HL-60/S4 treated with phorbol 12-myristate 13-acetate at 8.2 ng/mL for 4 days and 3 days (cell line): Measurements from ENCODE around the gene NADK.
"Not testable (repeated sequence)": the region's sequence is repeated elsewhere in the genome, so short reads cannot be mapped to it uniquely, and the experiment has no call there.

Experiments
- in situ Hi-C: fragments of 300-500 bp; cut with MboI; formaldehyde crosslinking; loops from 2 replicates; pipeline ENCODE4 v1.15.0; 2022; ENCODE audit warnings: low sequenced_read_pairs

The NADK gene

DNA sequence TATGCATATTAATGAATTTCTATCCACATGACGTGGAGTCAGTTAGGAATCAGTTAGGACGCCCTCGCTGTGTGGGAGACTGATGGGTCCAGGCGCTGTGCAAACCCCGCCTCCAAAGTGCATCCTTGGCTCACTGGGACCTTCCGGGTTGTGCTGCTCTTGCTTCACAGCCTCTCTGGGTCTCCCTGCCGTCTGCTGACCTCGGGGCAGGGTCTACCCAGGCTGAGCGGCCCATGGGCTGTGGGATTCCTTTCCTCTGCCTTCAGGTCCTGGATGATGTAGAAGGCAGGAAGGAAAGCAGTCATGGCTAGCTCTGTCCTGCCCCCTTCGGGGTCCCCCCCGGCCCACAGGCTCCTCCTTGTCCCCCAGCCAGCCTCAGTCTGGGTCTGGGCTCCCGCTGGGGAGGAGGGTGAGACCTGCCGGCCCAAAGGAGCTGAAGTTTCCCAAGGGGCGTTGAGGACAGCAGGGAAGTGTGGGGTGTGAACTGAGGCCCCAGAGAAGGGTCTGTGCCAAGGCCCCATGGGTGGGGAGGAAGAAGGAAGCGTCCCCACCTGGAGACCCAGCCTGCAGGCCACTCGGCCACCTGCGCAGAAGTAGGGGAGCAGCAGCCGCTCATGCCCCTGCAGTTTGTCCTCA lies 29.5 kb downstream of the NADK start:
- in situ Hi-C loops, result no loop called here

DNA sequence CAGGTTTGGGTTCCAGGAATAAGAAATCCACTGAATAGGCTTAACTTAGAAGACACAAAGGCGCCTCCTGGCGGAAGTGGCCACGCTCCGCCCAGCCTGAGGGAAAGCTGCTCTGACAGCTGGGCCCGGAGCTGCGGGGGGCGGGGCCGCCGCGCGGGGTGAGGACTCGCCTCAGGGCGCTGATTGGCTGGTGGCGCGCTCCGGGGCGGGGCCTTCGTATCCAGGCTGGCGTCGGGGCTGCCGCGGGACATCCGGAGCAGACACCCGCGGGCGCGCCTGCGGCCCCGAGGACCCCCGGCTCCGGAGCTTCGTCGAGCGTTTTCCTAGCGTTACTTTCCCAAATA lies 31.7 kb downstream of the NADK start:
- in situ Hi-C loops, result not testable (repeated sequence)

DNA sequence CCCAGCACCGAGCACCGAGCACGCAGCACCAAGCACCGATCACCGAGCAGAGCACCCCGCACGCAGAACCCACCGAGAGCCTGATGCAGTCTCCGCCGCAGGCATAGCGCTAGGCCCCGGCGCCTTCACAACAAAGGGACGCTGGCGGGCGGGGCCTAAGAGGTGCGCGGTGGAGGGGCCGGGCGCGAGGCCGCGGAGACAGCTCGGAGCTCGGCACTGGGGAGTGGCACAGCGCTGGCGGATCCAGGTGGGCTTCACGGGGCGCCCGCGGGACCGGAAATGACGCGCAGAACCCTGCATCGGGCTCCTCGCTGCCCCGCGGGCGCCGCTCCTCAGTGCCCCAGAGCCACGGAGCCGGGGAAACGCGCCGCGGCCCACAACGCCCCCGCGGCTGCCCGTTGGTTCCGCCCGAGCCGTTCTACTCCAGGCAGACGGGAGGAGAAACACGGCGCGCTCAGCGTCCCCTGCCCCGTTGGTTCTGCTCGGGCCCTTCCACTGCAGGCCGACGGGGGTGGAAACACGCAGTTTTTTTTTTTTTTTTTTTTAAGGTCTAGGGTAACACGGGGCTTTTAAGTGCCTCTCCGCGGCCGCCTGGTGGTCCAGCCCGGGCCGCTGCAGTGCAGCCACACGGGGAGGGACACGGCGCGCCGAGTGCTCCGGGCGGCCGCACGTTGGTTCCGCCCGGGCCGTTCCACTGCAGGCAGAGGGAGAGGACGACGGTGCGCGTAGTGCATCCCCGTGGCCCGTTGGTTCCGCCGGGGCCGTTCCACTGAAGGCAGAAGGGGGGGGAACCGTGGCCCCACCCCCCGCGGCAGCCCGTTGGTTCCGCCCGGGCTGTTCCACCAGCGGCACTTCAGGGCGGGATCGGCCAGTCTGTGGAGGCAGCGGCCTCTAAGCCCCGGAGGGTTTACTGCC lies 32.4 kb downstream of the NADK start:
- in situ Hi-C loops, result not testable (repeated sequence)

DNA sequence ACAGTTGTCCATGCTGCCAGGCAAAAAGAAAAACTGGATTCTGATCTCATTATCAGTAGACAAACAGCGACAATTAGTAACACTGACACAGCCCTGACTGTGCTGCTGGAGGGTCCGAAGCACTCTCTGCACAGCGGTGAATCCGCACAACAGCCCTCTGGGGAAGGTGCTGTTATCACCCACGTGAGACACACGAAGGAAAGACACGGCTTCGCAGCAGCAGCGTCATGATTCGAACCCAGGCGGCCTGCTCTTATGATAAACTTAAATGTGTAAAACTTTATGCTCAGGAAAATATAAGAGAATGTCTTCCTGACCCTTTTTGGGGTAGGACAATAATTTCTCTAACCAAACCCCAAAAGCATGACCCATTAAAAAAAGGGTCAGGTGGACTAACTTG lies 35.7 kb downstream of the NADK start:
- in situ Hi-C loops, result not testable (repeated sequence)

DNA sequence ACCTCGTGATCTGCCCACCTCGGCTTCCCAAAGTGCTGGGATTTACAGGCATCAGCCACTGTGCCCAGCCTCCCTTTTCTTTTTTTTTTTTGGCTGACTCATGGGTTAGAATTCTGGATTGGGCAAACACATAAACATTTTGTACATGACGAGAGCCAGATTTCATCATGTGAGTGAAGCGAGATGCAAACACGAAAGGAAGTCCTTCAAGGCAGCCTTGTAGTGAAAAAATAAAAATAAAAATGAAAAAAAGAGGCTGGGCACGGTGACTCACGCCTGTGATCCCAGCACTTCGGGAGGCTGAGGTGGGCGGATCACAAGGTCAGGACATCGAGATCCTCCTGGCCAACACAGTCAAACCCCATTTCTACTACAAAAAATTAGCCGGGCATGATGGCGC lies 37.3 kb downstream of the NADK start:
- in situ Hi-C loops, result not testable (repeated sequence)

DNA sequence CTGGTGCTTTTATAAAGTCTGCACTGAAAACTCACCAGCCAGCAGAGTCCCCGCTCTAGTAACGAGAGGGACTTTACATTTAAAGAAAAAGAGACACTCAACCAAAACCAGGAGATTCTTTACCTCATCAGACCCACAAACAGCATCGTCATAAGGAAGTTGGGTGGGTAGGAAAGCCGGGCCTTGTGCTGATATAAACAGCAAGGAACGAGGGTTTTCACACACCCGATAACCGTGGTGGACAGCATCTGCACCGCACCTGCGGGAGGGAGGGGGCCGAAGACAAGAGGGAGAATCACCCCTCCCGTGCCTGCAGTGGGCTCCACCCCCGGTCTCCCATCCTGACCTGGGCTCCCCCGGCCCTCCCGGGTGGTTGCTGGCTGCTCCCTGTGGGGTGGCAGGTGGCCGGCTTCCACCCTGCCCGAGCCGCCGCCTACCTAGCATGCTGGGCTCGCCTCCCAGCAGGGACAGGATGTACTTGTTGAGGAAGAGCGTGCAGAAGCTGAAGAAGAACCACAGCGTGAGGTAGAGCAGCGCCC lies 39.4 kb downstream of the NADK start:
- in situ Hi-C loops, result not testable (repeated sequence)

DNA sequence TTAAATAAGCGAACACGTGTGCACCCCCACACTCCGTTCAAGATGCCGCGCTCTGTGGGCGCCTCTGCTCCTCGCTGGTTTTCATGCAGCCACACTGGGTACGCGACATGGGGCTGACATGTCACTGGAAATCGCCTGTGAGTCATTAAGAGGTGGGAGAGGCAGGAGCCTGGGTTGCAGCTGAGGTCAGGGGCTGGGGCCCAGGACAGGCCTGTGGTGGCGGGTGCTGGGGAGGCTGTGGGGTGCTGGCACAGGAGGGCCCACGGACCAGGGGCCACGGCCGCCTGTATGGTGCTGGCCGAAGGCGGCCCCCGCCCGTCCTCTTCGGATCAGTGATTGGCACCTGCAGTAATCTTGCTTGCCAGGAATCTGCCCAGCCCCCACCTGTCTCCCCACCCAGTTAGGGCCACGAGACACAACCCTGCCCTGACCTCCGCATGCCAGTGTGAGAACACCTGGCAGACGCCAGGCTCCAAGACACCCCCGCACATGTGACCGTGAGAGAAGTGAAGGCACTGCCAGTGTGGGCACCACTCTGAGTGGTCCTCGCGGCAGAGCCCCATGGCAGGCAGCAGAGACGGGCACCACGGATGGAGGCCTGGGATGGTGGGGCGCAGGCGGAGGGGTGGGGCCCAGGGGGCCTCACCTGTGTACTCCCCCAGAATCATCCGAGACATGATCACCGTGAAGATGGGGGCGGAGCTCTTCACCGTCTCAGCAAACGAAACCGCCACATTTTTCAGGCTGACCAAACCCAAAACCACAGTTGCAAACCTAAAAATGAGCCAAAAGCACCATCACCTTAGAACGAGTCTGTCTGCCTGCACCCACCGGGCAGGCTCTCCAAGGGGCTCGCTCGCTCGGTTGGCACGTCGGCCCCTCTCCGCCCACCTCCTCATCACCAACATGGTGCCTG lies 40.3 kb downstream of the NADK start:
- in situ Hi-C loops, result not testable (repeated sequence)

DNA sequence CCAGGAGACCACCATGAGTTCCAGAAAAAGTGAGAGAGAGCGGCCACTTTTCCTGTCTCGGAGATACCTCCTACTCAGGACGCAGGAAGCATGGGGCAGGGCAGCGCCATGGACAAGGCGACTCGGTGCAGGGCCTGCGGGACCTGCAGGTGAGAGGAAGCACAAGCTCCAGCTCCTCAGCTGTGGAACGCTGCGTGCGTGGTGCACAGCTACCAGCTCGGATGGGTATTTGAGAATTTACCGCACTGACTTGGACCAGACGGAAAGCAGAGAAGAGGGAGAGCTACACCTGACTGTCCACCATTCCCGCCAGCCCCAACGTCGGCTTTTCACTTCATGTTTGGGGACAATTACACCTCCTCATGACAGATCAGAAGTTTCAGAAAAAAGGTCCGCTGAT lies 45.9 kb downstream of the NADK start:
- in situ Hi-C loops, result no loop called here

DNA sequence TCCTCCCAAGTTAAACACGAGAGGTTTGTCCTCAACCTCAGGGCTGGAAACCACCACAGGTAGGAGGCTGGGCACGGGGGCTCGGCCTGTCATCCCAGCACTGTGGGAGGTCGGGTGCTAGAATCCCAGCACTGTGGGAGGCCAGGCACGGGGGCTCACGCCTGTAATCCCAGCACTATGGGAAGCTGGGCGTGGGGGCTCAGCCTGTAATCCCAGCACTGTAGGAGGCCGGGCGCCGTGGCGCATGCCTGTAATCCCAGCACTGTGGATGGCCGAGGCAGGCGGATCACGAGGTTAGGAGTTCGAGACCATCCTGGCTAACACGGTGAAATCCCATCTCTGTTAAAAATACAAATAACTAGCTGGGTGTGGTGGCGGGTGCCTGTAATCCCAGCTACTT lies 47.4 kb downstream of the NADK start:
- in situ Hi-C loops, result no loop called here

DNA sequence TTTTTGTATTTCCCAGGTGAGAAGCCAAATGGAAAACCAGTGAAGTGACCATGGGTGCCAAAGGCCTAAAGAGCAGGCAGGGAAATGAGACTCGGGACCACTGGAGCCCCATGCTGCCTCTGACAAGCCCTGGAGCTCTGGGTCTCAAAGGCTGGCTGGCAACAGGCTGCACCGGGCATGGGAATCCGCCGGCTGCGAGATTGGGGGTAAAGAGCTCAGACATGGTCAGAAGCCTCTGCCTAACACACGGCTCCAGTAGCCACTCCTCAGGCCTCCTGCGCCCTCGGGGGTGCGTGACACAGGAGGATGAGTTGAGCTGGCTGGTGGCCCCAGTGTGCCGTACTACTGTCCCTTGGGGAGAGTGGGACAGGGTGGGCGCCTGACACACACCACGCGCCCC lies 48.0 kb downstream of the NADK start:
- in situ Hi-C loops, result not testable (repeated sequence)

DNA sequence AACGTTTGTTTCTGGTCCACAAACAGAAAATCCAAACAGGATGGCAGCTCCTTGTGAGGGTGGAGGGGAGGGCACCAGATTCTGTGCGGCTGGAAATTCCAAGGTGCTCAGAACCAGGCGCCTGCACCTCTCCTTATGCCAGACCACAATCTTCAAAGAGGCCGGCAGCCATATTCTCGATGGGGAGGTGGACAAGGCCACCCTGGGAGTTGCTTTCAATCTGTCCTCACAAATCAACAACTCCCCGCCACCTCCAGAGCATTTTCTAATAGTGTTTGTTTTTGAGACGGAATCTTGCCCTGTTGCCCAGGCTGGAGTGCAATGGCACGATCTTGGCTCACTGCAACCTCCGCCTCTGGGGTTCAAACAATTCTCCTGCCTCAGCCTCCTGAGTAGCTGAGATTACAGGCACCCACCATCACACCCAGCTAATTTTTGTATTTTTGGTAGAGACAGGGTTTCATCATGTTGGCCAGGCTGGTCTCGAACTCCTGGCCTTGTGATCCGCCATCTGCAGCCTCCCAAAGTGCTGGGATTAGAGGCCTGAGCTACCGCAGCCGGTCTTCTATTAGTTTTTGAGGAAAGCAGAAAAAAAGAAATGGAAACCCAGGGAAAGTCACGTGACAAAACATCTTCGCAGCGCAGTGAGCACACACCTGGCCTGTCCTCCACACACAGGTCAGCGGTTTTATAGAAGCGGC lies 49.0 kb downstream of the NADK start:
- in situ Hi-C loops, result not testable (repeated sequence)

DNA sequence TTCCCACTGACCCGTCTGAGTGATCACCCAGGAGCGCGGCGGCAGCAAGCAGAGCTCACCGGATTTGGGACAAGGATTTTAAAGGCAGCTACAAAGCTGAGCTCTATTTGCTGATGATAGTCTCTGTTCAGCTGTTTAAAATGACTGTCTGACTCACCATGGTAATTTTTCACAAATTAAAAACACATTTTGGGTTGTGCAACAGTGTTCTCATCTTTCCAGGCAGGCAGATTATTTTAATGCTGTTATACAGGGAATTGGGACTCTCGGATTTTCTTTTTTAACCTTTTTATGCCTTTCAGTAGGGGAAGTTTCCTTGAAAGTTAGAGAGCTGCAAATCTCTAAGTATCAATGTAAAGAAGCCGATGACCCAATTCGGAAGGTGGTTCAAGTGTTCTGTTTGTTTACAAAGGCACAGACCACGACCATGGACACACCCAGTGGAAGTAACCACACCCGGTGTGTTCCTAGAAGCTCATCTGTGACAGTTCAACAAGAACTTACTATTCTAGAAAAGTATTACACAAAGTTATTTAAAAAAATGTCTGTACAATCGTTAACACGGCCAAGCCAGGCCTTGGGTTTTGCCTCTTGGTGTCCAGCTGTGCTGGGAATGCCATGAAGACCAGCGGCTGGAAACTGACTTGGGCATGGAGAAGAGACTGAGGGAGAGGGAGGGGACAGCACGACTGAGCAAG lies 49.8 kb downstream of the NADK start:
- in situ Hi-C loops, result not testable (repeated sequence)

DNA sequence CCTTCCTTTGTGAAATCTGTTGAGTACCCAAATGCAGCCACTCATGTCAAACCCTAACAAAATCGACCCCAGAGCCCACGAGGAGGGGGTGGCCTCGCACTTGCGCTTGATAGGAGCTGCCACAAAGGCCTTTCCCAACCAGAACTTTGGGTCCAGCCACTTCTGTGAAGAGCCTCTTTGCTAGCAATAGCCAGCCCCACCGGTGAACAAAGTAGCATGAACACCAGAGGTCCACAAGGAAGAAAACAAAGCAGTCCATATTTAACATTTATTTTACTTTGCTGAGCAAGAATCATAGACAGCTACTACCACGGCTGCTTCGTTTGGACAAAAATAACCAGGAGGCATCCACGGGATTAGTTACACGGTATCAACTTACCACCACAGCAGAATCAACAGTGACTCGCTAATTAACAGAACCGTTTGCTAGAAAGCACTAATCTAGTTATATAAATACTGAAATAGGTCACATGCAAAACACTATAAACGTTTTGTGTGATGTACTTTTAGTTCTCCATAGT lies 51.1 kb downstream of the NADK start:
- in situ Hi-C loops, result not testable (repeated sequence)

DNA sequence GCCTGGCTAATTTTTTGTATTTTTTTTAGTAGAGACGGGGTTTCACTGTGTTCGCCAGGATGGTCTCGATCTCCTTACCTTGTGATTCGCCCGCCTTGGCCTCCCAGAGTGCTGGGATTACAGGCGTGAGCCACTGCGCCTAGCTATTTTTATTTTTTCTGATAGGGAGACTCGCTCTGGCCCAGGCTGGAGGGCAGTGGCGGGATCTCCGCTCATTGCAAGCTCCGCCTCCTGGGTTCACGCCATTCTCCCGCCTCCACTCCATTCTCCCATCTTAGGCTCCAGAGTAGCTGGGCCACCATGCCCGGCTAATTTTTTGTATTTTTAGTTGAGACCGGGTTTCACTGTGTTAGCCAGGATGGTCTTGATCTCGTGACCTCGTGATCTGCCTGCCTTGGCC lies 52.2 kb downstream of the NADK start:
- in situ Hi-C loops, result not testable (repeated sequence)

DNA sequence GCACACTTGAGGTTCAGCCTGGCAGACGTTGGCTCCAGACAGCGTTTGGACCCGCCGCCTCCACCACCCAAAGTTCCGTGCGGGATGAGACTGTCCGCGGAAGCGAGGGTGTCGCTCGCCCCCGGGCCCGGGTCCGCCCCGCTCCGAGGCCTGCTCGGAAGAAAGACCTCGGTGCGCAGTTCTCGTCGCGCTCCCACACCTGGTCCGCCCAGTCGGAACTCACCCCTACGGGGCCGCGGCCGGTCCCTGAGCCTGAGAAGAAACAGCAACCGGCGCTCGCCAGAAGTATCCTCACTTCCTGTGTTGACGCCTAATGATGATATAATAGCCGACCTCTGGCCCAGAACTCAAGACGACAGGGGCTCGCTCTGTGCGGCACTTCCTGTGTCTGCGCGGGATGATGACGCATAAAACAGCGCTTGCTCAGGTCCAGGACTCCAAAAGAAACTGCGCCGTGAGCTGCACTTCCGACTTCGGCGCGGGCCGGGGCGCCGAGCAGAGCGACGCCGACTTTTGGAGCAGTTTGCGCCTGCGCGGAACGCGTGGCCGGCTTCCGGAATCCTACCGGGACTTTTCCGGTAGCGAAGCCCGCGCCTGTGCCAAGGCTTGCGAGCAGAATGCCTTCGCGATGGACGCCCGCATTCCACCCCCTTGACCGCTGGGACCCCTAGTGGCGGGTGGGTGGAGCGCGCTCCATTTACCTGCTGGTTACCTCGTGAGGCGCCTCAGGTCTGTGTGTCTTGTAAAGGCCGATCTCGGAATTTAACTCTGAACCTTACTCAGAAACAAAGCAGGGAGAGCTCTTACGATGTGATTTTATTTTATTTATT lies 54.0 kb downstream of the NADK start, which contains the start of gene CDK11A:
Gene CDK11A (minus strand): TSS at position 323 of the 830 bp plus-strand sequence. CDS start 1,539 bp downstream, outside the sequence.
- in situ Hi-C loops, result not testable (repeated sequence)

DNA sequence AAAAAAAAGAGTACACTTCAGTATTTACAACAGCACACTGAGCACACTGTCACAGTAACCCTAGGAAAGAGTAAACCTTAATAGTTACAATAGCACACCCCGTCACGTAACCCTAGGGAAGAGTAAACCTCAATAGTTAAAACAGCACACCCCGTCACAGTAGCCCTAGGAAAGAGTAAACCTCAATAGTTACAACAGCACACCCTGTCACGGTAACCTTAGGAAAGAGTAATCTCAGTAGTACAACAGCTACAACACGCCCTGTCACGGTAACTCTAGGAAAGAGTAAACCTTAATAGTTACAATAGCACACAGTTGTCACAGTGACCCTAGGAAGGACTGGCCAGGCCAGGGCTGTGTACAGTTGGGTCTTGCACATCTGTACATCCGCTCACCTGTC lies 57.1 kb downstream of the NADK start:
- in situ Hi-C loops, result no loop called here

DNA sequence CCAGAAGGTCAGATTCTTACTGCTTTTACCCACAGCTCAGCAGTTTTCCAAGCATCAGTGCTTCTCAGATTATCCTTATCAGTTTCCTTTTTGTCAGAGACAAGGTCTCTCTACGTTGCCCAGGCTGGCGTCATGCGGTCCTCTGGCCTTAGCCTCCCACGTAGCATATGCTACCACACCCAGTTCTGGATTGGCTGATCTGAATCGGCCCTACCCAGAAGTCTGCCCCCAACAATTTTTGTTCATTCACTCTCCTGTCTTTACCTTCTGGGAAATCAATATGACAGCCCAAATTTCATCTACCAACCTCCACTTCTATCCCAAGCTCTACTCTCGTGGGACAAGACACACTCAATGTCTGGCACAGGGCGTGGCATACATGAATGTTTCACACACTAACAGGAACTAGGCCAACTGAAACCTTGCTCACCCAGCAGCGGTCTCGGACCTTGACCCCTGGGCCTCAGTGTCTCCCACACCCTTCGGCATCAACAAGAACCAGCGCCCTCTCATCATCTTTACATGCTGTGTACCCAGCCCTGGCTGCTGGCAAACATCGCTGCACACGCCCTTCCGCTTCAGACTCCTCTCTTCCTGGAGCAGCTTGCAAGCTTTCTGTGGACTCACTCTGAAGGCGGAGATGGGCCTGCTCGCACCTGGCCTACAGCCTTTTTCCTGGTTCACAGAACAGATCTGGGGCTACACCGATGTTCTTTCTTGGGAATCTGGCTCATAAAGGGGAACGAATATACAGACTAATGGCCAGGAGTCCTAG lies 63.0 kb downstream of the NADK start:
- in situ Hi-C loops, result not testable (repeated sequence)

DNA sequence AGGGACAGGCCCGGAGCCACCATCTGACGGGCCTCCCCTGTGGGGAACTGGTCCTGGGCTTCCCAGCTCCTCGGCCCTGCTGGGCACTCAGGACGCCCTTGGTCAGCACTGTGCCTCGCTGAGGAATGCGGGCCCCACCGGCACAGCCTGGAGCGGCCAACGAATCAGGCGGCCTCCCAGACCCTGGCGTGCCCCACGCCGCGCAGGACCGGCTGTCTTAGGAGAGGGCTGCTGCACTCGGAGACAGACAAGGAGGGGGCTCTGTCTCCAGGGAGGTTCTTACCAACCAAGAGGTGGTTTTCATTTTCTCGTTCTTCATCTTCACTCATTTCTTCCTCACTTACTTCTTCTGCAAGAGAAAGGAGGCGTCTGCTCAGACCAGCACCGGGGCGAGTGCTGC lies 70.4 kb downstream of the NADK start:
- in situ Hi-C loops, result not testable (repeated sequence)
